GM23338 (cell line): ENCODE results near the gene VSIR. TPM values are rescaled to one million over a fixed set of nuclear protein-coding genes. Genes with fewer than 3 reads are reported as not detected.

Experiments
- ATAC-seq: fragments of 200-7000 bp; cut with Tn5 transposase; 3 replicates; pipeline ENCODE4 v1.9.1; 2020
- DNase-seq: peaks from one replicate; pipeline ENCODE4 v3.0.0-alpha.2; 2015; ENCODE audit warnings: low spot score
- H2AFZ ChIP-seq: fragments of 200-600 bp; sonication (generic); 2 replicates; pipeline ENCODE4 v1.8.0; 2016; ENCODE audit warnings: antibody characterized with exemption, mild to moderate bottlenecking, moderate library complexity
- H3F3A ChIP-seq: fragments of 200-600 bp; sonication (generic); replicated peaks from 2 replicates; pipeline ENCODE4 v1.8.0; 2017; ENCODE audit warnings: antibody characterized with exemption, mixed run types, low read depth
- H3K27ac ChIP-seq: fragments of 200-600 bp; sonication (generic); 2 replicates; pipeline ENCODE4 v1.6.1; 2016; ENCODE audit warnings: low read depth
- H3K27me3 ChIP-seq: fragments of 200-600 bp; sonication (generic); 2 replicates; pipeline ENCODE4 v1.8.0; 2016; ENCODE audit warnings: mild to moderate bottlenecking, mixed run types, moderate library complexity; ENCODE audit not compliant: insufficient read depth
- H3K36me3 ChIP-seq: fragments of 200-600 bp; sonication (generic); 2 replicates; pipeline ENCODE4 v1.8.0; 2016; ENCODE audit warnings: mild to moderate bottlenecking; ENCODE audit not compliant: insufficient read depth
- H3K4me1 ChIP-seq: fragments of 200-600 bp; sonication (generic); 2 replicates; pipeline ENCODE4 v1.8.0; 2016; ENCODE audit warnings: mild to moderate bottlenecking, moderate library complexity; ENCODE audit not compliant: insufficient read depth
- H3K4me2 ChIP-seq: fragments of 200-600 bp; sonication (generic); 2 replicates; pipeline ENCODE4 v1.7.1; 2017; ENCODE audit warnings: mixed run types
- H3K4me3 ChIP-seq: fragments of 200-600 bp; sonication (generic); 2 replicates; pipeline ENCODE4 v1.6.1; 2016; ENCODE audit warnings: mixed run types
- H3K79me2 ChIP-seq: fragments of 200-600 bp; sonication (generic); replicated peaks from 2 replicates; pipeline ENCODE4 v1.8.0; 2017; ENCODE audit warnings: mild to moderate bottlenecking; ENCODE audit not compliant: insufficient read depth
- H3K9me2 ChIP-seq: fragments of 200-600 bp; sonication (generic); 2 replicates; pipeline ENCODE4 v1.8.0; 2017; ENCODE audit not compliant: insufficient read depth
- H4K20me1 ChIP-seq: fragments of 200-600 bp; sonication (generic); replicated peaks from 2 replicates; pipeline ENCODE4 v1.8.0; 2017; ENCODE audit warnings: mild to moderate bottlenecking; ENCODE audit not compliant: insufficient read depth
- H3K27ac Mint-ChIP-seq: 2 replicates; pipeline ENCODE4 v1.8.0; 2020; ENCODE audit warnings: inconsistent platforms, mild to moderate bottlenecking, moderate library complexity, mixed read lengths
- H3K27me3 Mint-ChIP-seq: 3 replicates; pipeline ENCODE4 v1.8.0; 2022; ENCODE audit warnings: low read depth, mild to moderate bottlenecking, moderate library complexity, mixed read lengths, inconsistent platforms; ENCODE audit not compliant: insufficient read depth, poor library complexity
- H3K36me3 Mint-ChIP-seq: 3 replicates; pipeline ENCODE4 v1.8.0; 2021; ENCODE audit warnings: low read depth, mild to moderate bottlenecking, inconsistent platforms, moderate library complexity, mixed read lengths
- H3K4me1 Mint-ChIP-seq: 3 replicates; pipeline ENCODE4 v1.8.0; 2020; ENCODE audit warnings: mild to moderate bottlenecking, inconsistent platforms, mixed read lengths
- H3K4me3 Mint-ChIP-seq: 3 replicates; pipeline ENCODE4 v1.8.0; 2021; ENCODE audit warnings: moderate library complexity, mild to moderate bottlenecking, inconsistent platforms, mixed read lengths
- H3K9me3 Mint-ChIP-seq: 3 replicates; pipeline ENCODE4 v1.8.0; 2020; ENCODE audit warnings: moderate library complexity, mild to moderate bottlenecking, inconsistent platforms, mixed read lengths
- CTCF ChIP-seq, 2 experiments: fragments of 200-600 bp in 1 of 2; sonication (generic) in 1 of 2; conservative IDR thresholded peaks; 2 replicates each; pipeline versions ENCODE4 v1.5.1 to v1.6.1; 2016 to 2017; ENCODE audit warnings: antibody characterized with exemption in 2 of 2, low read depth in 2 of 2, mild to moderate bottlenecking in 2 of 2, moderate library complexity in 1 of 2
- ETS1 ChIP-seq: IDR thresholded peaks from 2 replicates; pipeline ENCODE4 v1.6.1; 2016; ENCODE audit warnings: antibody characterized with exemption
- EZH2phosphoT487 ChIP-seq: fragments of 200-600 bp; sonication (generic); IDR thresholded peaks from one replicate; pipeline ENCODE4 v1.8.1; 2018; ENCODE audit warnings: antibody characterized with exemption; ENCODE audit not compliant: unreplicated experiment
- NANOG ChIP-seq: IDR thresholded peaks from 2 replicates; pipeline ENCODE4 v1.6.1; 2016; ENCODE audit warnings: antibody characterized with exemption, borderline replicate concordance
- STAT1 ChIP-seq: IDR thresholded peaks from one replicate; pipeline ENCODE4 v1.6.1; 2016; ENCODE audit warnings: antibody characterized with exemption; ENCODE audit not compliant: unreplicated experiment
- ZNF331 ChIP-seq: fragments of 250-450 bp; sonication (Bioruptor Pico); IDR thresholded peaks from 2 replicates; pipeline ENCODE4 v1.5.0; 2020; ENCODE audit warnings: low read depth, mild to moderate bottlenecking, moderate library complexity
- ZNF462 ChIP-seq: fragments of 250-450 bp; sonication (Bioruptor Pico); IDR thresholded peaks from 2 replicates; pipeline ENCODE4 v1.5.0; 2020; ENCODE audit warnings: mild to moderate bottlenecking, moderate library complexity
- polyA plus RNA-seq: library from polyadenylated mRNA; unstranded; fragments of >200 nt; fragmentation: Nextera tagmentation; extraction: Ambion mirVana; gene quantifications from 2 replicates; pipeline ENCODE4 v1.2.1, GENCODE V29; 2016
- total RNA-seq: library from RNA; depleted of rRNA; stranded (reverse); fragments of >200 nt; shearing (Covaris generic); gene quantifications from 2 replicates; pipeline ENCODE4 v1.2.3, GENCODE V29; 2014

Gene VSIR
- total and polyA plus RNA-seq, 2 experiments from 2014 or later, result 0.10 to 0.74 TPM

GRCh38 chr10:71752391-71753090, 20.8 kb downstream of the VSIR start (continued):
- no peak for TF ChIP-seq ZNF462
- no peak for TF ChIP-seq EZH2phosphoT487
- TF ChIP-seq ETS1, result no peak

- H3K27ac ChIP-seq, result no peak overlapping the region
- H3K4me2 ChIP-seq, result no peak overlapping the region
- no peaks in the 10 kb centered on the region for H3K36me3 Mint-ChIP-seq
- H3K4me3 ChIP-seq, result no peak overlapping the region
- H3K9me2 ChIP-seq, result no peaks in the 10 kb centered on the region
- DNase-seq, result no peak
- no peaks in the 10 kb centered on the region for H3K27me3 ChIP-seq
- no peak for TF ChIP-seq ZNF331
- TF ChIP-seq CTCF (conservative IDR thresholded peaks at IDR 0.05; ENCODE audit: low read depth in 2 of 2), result no peak
- TF ChIP-seq NANOG, result no peak
- no peak for TF ChIP-seq STAT1
- H3K4me1 ChIP-seq, result peaks cover 5% of the 10 kb centered on the region; the same call in 1 of the 2 replicates
- H4K20me1 ChIP-seq, result no peaks in the 10 kb centered on the region
- peaks cover 36% of the 10 kb centered on the region for H3K4me1 Mint-ChIP-seq
- H2AFZ ChIP-seq, result no peak overlapping the region
- H3K27ac Mint-ChIP-seq, result no peak overlapping the region
- H3K79me2 ChIP-seq, result no peaks in the 10 kb centered on the region
- H3K36me3 ChIP-seq, result no peaks in the 10 kb centered on the region
- no peaks in the 10 kb centered on the region for H3F3A ChIP-seq
- no peak overlapping the region for H3K4me3 Mint-ChIP-seq
- peaks cover 13% of the 10 kb centered on the region for H3K27me3 Mint-ChIP-seq
- ATAC-seq, result no peak
- H3K9me3 Mint-ChIP-seq, result no peaks in the 10 kb centered on the region
Observed at GRCh38 chr10:71751515-71752224, 21.6 kb downstream of the VSIR start.
